Effector memory CD4-positive, alpha-beta T cell (primary cell): ENCODE measurements around the gene ZAP70.

Source experiments
- DNase-seq, 3 donors: peaks; one replicate each; pipeline ENCODE4 v3.0.0-alpha.2; 2020
- H3K27ac ChIP-seq: 2 replicates; pipeline ENCODE4 v1.7.0; 2013; ENCODE audit warnings: mild to moderate bottlenecking, low read length, moderate library complexity; ENCODE audit not compliant: insufficient read depth, poor library complexity, severe bottlenecking
- H3K27me3 ChIP-seq: replicated peaks from 2 replicates; pipeline ENCODE4 v1.7.0; 2013; ENCODE audit warnings: mild to moderate bottlenecking, low read length; ENCODE audit not compliant: insufficient read depth, control insufficient read depth, poor library complexity, severe bottlenecking
- H3K36me3 ChIP-seq: 2 replicates; pipeline ENCODE4 v1.7.0; 2013; ENCODE audit warnings: mild to moderate bottlenecking, low read length, moderate library complexity; ENCODE audit not compliant: control insufficient read depth, insufficient read depth
- H3K4me1 ChIP-seq: 2 replicates; pipeline ENCODE4 v1.7.0; 2013; ENCODE audit warnings: low read length, mild to moderate bottlenecking; ENCODE audit not compliant: control insufficient read depth, insufficient read depth, poor library complexity, severe bottlenecking
- H3K4me3 ChIP-seq: 2 replicates; pipeline ENCODE4 v1.7.0; 2013; ENCODE audit warnings: low read length, low read depth, mild to moderate bottlenecking; ENCODE audit not compliant: insufficient read depth, poor library complexity, severe bottlenecking
- H3K9me3 ChIP-seq: 2 replicates; pipeline ENCODE4 v1.7.0; 2013; ENCODE audit warnings: mild to moderate bottlenecking, low read length, moderate library complexity; ENCODE audit not compliant: control insufficient read depth

The ZAP70 gene

GRCh38 chr2:97723156-97724072, 10.0 kb downstream of the ZAP70 start:
- H3K4me1 ChIP-seq = peaks cover 29% of the 10 kb centered on the region
- H3K4me3 ChIP-seq = no peak overlapping the region
- H3K27ac ChIP-seq = no peak overlapping the region
- H3K36me3 ChIP-seq = peaks cover 58% of the 10 kb centered on the region
- no peak for DNase-seq
- H3K9me3 ChIP-seq = no peaks in the 10 kb centered on the region
- H3K27me3 ChIP-seq = no peaks in the 10 kb centered on the region

GRCh38 chr2:97724073-97724410, 10.7 kb downstream of the ZAP70 start:
- Histone ChIP-seq H3K36me3 (peaks cover 64% of the 10 kb centered on the region), H3K4me3 (no peak overlapping the region), H3K9me3 (no peaks in the 10 kb centered on the region), H3K4me1 (peaks cover 23% of the 10 kb centered on the region), H3K27ac (no peak overlapping the region), H3K27me3 (no peaks in the 10 kb centered on the region)
- no peak for DNase-seq

GRCh38 chr2:97724501-97724900, 11.1 kb downstream of the ZAP70 start:
- no peak overlapping the region for H3K4me3 ChIP-seq
- H3K27ac ChIP-seq = no peak overlapping the region
- no peaks in the 10 kb centered on the region for H3K27me3 ChIP-seq
- H3K4me1 ChIP-seq = peaks cover 19% of the 10 kb centered on the region
- no peaks in the 10 kb centered on the region for H3K9me3 ChIP-seq
- peaks cover 69% of the 10 kb centered on the region for H3K36me3 ChIP-seq
- no peak for DNase-seq

GRCh38 chr2:97724946-97725688, 11.7 kb downstream of the ZAP70 start:
- Histone ChIP-seq H3K36me3 (peaks cover 75% of the 10 kb centered on the region), H3K4me3 (no peak overlapping the region), H3K27me3 (no peaks in the 10 kb centered on the region), H3K4me1 (peaks cover 13% of the 10 kb centered on the region), H3K27ac (no peak overlapping the region), H3K9me3 (no peaks in the 10 kb centered on the region)
- DNase-seq = no peak

- H3K9me3 ChIP-seq = no peaks in the 10 kb centered on the region
- H3K27me3 ChIP-seq = no peaks in the 10 kb centered on the region
- H3K27ac ChIP-seq = no peak overlapping the region
- no peak overlapping the region for H3K4me3 ChIP-seq
- no peak for DNase-seq
- H3K36me3 ChIP-seq = peaks cover 76% of the 10 kb centered on the region
- peaks cover 10% of the 10 kb centered on the region for H3K4me1 ChIP-seq
These were observed 13.1 kb downstream of the ZAP70 start for GRCh38 chr2:97726261-97727064.

- no peak overlapping the region for H3K4me3 ChIP-seq
- H3K36me3 ChIP-seq = peaks cover 85% of the 10 kb centered on the region
- H3K27me3 ChIP-seq = no peaks in the 10 kb centered on the region
- no peaks in the 10 kb centered on the region for H3K9me3 ChIP-seq
- peaks cover 10% of the 10 kb centered on the region for H3K4me1 ChIP-seq
- no peak for DNase-seq
- H3K27ac ChIP-seq = peak overlapping the region; percentile 11
These were observed 13.9 kb downstream of the ZAP70 start for GRCh38 chr2:97727296-97727695.

GRCh38 chr2:97728091-97728731, 14.8 kb downstream of the ZAP70 start:
- peak overlapping the region; percentile 11 for H3K27ac ChIP-seq
- H3K36me3 ChIP-seq = peaks cover 94% of the 10 kb centered on the region
- DNase-seq = no peak
- H3K27me3 ChIP-seq = no peaks in the 10 kb centered on the region
- H3K9me3 ChIP-seq = no peaks in the 10 kb centered on the region
- H3K4me1 ChIP-seq = peaks cover 10% of the 10 kb centered on the region
- H3K4me3 ChIP-seq = no peak overlapping the region

- Histone ChIP-seq H3K4me1 (peaks cover 6% of the 10 kb centered on the region), H3K4me3 (no peak overlapping the region), H3K9me3 (no peaks in the 10 kb centered on the region), H3K36me3 (peaks cover 94% of the 10 kb centered on the region), H3K27me3 (no peaks in the 10 kb centered on the region), H3K27ac (no peak overlapping the region)
- no peak for DNase-seq
These were observed 16.9 kb downstream of the ZAP70 start for GRCh38 chr2:97730245-97730644.

GRCh38 chr2:97731274-97732020, 18.1 kb downstream of the ZAP70 start:
- DNase-seq = no peak
- peaks cover 94% of the 10 kb centered on the region for H3K36me3 ChIP-seq

More at GRCh38 chr2:97731274-97732020, 18.1 kb downstream of the ZAP70 start:
- no peaks in the 10 kb centered on the region for H3K27me3 ChIP-seq
- no peak overlapping the region for H3K27ac ChIP-seq
- no peak overlapping the region for H3K4me3 ChIP-seq
- H3K4me1 ChIP-seq = peaks cover 6% of the 10 kb centered on the region
- no peaks in the 10 kb centered on the region for H3K9me3 ChIP-seq
